K562 (cell line): ENCODE measurements around the gene DLST. TPM values are rescaled to one million over a fixed set of nuclear protein-coding genes. Genes with fewer than 3 reads are reported as not detected.

Source experiments
- BHLHE40 ChIP-seq: IDR thresholded peaks from 2 replicates; pipeline ENCODE4 v1.6.1; 2011; ENCODE audit warnings: low read length, improper control_type of control experiment
- CXXC5 ChIP-seq: fragments of 250-450 bp; sonication (Bioruptor Pico); IDR thresholded peaks from 2 replicates; pipeline ENCODE4 v1.8.0; 2022; ENCODE audit warnings: inconsistent platforms, mild to moderate bottlenecking, moderate library complexity
- KDM5B ChIP-seq: fragments of 200-600 bp; sonication (generic); IDR thresholded peaks from 2 replicates; pipeline ENCODE4 v1.6.1; 2012; ENCODE audit warnings: low read depth, mild to moderate bottlenecking, moderate library complexity, low read length, control low read depth, inconsistent platforms; ENCODE audit not compliant: insufficient replicate concordance
- MEIS2 ChIP-seq: fragments of 450-650 bp; IDR thresholded peaks from 2 replicates; pipeline ENCODE4 v1.6.1; 2014; ENCODE audit warnings: mild to moderate bottlenecking; ENCODE audit not compliant: partially characterized antibody
- ZNF24 ChIP-seq: fragments of 450-650 bp; IDR thresholded peaks from 2 replicates; pipeline ENCODE4 v1.6.1; 2016
- ZNF282 ChIP-seq: sonication (generic); formaldehyde crosslinking; IDR thresholded peaks from 2 replicates; pipeline ENCODE4 v1.8.1; 2023; ENCODE audit warnings: missing genetic modification reagents
- ZNF766 ChIP-seq: fragments of 200-800 bp; sonication (Bioruptor generic); conservative IDR thresholded peaks from 2 replicates; pipeline ENCODE4 v1.6.1; 2016; ENCODE audit warnings: missing genetic modification characterization, missing compliant biosample characterization
- polyA plus RNA-seq, 8 experiments: library from polyadenylated mRNA; depleted of rRNA in 4 of 8; stranded (reverse) in 5 of 8; unstranded in 3 of 8; fragments of >200 nt; fragmentation: Nextera tagmentation in 2 of 8; fragmentation: Illumina TruSeq in 1 of 8; extraction: Ambion mirVana in 2 of 8; extraction: Trizol in 1 of 8; gene quantifications; 2 replicates each; pipeline versions ENCODE4 v1.2.1 to v1.2.3, GENCODE V29; 2011 to 2014; ENCODE audit warnings: inconsistent platforms in 1 of 8, missing spikeins in 1 of 8
- total RNA-seq, 7 experiments: library from RNA; depleted of rRNA in 6 of 7; stranded (reverse); fragments of >200 nt in 6 of 7; fragmentation: Illumina TruSeq in 2 of 7; extraction: Trizol in 2 of 7; gene quantifications; 2 replicates each; pipeline versions ENCODE4 v1.2.1 to v1.2.3, GENCODE V29; 2011 to 2021; ENCODE audit warnings: low replicate concordance in 1 of 7
- TF ChIP-seq, protein P1 (sequence below): fragments of 200-600 bp; sonication (generic); IDR thresholded peaks from one replicate; pipeline ENCODE4 v1.6.1; 2012; ENCODE audit warnings: mild to moderate bottlenecking, low read depth, low read length, inconsistent platforms
- TF ChIP-seq, protein P2 (sequence below): fragments of 450-650 bp; IDR thresholded peaks from 2 replicates; pipeline ENCODE4 v1.6.1; 2017; ENCODE audit warnings: mild to moderate bottlenecking, moderate library complexity
- TF ChIP-seq, protein P3 (sequence below): fragments of 250-450 bp; sonication (Bioruptor Pico); IDR thresholded peaks from 2 replicates; pipeline ENCODE4 v1.9.0; 2021; ENCODE audit warnings: mild to moderate bottlenecking
- TF ChIP-seq, protein P4 (sequence below): fragments of 450-650 bp; IDR thresholded peaks from one replicate; pipeline ENCODE4 v1.6.1; 2018; ENCODE audit warnings: mild to moderate bottlenecking, moderate library complexity; ENCODE audit not compliant: partially characterized antibody
- TF ChIP-seq, protein P5 (sequence below): fragments of 250-450 bp; sonication (Bioruptor Pico); IDR thresholded peaks from 2 replicates; pipeline ENCODE4 v1.4.0; 2020

Gene DLST
- total and polyA plus RNA-seq, 9 of the 15 experiments (the other 6 are each of a cell fraction or from before 2014, with no cell fraction given): 3.0 to 73.7 (median 45.4) TPM

DNA sequence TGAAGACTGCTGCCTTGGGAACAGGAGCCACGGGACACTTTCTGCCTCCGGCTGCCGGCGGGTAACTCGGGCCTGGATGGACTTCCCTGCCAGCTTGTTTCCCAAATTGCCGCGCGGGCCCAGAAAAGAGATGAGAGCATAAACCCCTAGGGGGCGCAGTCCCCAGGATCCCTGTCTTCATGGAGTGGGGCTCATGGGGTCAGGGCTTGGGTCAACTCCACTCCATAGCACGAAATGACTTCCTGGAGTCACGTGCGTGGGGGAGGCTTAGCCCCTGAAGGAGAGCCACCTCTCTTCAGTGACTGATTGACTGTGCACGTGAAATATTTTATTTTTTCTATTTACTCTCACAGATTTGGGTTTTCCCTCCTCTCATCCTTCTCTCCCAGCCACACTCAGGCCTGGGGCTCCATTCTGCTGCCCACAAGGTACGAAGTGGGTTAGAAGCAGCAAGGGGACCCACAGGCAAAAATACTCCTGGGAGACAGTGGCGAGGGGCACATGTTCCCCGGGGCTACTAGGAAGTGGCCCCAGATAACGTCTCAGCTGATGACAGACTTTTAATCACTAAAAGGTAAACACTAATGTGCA, 63.6 kb downstream of the DLST start (continued):
- TF ChIP-seq, protein P1, sequence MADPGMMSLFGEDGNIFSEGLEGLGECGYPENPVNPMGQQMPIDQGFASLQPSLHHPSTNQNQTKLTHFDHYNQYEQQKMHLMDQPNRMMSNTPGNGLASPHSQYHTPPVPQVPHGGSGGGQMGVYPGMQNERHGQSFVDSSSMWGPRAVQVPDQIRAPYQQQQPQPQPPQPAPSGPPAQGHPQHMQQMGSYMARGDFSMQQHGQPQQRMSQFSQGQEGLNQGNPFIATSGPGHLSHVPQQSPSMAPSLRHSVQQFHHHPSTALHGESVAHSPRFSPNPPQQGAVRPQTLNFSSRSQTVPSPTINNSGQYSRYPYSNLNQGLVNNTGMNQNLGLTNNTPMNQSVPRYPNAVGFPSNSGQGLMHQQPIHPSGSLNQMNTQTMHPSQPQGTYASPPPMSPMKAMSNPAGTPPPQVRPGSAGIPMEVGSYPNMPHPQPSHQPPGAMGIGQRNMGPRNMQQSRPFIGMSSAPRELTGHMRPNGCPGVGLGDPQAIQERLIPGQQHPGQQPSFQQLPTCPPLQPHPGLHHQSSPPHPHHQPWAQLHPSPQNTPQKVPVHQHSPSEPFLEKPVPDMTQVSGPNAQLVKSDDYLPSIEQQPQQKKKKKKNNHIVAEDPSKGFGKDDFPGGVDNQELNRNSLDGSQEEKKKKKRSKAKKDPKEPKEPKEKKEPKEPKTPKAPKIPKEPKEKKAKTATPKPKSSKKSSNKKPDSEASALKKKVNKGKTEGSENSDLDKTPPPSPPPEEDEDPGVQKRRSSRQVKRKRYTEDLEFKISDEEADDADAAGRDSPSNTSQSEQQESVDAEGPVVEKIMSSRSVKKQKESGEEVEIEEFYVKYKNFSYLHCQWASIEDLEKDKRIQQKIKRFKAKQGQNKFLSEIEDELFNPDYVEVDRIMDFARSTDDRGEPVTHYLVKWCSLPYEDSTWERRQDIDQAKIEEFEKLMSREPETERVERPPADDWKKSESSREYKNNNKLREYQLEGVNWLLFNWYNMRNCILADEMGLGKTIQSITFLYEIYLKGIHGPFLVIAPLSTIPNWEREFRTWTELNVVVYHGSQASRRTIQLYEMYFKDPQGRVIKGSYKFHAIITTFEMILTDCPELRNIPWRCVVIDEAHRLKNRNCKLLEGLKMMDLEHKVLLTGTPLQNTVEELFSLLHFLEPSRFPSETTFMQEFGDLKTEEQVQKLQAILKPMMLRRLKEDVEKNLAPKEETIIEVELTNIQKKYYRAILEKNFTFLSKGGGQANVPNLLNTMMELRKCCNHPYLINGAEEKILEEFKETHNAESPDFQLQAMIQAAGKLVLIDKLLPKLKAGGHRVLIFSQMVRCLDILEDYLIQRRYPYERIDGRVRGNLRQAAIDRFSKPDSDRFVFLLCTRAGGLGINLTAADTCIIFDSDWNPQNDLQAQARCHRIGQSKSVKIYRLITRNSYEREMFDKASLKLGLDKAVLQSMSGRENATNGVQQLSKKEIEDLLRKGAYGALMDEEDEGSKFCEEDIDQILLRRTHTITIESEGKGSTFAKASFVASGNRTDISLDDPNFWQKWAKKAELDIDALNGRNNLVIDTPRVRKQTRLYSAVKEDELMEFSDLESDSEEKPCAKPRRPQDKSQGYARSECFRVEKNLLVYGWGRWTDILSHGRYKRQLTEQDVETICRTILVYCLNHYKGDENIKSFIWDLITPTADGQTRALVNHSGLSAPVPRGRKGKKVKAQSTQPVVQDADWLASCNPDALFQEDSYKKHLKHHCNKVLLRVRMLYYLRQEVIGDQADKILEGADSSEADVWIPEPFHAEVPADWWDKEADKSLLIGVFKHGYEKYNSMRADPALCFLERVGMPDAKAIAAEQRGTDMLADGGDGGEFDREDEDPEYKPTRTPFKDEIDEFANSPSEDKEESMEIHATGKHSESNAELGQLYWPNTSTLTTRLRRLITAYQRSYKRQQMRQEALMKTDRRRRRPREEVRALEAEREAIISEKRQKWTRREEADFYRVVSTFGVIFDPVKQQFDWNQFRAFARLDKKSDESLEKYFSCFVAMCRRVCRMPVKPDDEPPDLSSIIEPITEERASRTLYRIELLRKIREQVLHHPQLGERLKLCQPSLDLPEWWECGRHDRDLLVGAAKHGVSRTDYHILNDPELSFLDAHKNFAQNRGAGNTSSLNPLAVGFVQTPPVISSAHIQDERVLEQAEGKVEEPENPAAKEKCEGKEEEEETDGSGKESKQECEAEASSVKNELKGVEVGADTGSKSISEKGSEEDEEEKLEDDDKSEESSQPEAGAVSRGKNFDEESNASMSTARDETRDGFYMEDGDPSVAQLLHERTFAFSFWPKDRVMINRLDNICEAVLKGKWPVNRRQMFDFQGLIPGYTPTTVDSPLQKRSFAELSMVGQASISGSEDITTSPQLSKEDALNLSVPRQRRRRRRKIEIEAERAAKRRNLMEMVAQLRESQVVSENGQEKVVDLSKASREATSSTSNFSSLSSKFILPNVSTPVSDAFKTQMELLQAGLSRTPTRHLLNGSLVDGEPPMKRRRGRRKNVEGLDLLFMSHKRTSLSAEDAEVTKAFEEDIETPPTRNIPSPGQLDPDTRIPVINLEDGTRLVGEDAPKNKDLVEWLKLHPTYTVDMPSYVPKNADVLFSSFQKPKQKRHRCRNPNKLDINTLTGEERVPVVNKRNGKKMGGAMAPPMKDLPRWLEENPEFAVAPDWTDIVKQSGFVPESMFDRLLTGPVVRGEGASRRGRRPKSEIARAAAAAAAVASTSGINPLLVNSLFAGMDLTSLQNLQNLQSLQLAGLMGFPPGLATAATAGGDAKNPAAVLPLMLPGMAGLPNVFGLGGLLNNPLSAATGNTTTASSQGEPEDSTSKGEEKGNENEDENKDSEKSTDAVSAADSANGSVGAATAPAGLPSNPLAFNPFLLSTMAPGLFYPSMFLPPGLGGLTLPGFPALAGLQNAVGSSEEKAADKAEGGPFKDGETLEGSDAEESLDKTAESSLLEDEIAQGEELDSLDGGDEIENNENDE: no peak
- TF ChIP-seq, protein P2, sequence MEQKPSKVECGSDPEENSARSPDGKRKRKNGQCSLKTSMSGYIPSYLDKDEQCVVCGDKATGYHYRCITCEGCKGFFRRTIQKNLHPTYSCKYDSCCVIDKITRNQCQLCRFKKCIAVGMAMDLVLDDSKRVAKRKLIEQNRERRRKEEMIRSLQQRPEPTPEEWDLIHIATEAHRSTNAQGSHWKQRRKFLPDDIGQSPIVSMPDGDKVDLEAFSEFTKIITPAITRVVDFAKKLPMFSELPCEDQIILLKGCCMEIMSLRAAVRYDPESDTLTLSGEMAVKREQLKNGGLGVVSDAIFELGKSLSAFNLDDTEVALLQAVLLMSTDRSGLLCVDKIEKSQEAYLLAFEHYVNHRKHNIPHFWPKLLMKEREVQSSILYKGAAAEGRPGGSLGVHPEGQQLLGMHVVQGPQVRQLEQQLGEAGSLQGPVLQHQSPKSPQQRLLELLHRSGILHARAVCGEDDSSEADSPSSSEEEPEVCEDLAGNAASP: no peak
- peak; percentile 87 for TF ChIP-seq BHLHE40
- TF ChIP-seq CXXC5 (CRISPR knock-in tag): peak; percentile 21; the same call in 1 of the 2 replicates
- TF ChIP-seq MEIS2: peak; percentile 55
- TF ChIP-seq ZNF24: no peak
- TF ChIP-seq, protein P3, sequence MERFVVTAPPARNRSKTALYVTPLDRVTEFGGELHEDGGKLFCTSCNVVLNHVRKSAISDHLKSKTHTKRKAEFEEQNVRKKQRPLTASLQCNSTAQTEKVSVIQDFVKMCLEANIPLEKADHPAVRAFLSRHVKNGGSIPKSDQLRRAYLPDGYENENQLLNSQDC (CRISPR knock-in tag): no peak
- TF ChIP-seq, protein P4, sequence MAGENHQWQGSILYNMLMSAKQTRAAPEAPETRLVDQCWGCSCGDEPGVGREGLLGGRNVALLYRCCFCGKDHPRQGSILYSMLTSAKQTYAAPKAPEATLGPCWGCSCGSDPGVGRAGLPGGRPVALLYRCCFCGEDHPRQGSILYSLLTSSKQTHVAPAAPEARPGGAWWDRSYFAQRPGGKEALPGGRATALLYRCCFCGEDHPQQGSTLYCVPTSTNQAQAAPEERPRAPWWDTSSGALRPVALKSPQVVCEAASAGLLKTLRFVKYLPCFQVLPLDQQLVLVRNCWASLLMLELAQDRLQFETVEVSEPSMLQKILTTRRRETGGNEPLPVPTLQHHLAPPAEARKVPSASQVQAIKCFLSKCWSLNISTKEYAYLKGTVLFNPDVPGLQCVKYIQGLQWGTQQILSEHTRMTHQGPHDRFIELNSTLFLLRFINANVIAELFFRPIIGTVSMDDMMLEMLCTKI: no peak
- TF ChIP-seq, protein P5, sequence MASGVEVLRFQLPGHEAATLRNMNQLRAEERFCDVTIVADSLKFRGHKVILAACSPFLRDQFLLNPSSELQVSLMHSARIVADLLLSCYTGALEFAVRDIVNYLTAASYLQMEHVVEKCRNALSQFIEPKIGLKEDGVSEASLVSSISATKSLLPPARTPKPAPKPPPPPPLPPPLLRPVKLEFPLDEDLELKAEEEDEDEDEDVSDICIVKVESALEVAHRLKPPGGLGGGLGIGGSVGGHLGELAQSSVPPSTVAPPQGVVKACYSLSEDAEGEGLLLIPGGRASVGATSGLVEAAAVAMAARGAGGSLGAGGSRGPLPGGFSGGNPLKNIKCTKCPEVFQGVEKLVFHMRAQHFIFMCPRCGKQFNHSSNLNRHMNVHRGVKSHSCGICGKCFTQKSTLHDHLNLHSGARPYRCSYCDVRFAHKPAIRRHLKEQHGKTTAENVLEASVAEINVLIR (CRISPR knock-in tag): no peak
- TF ChIP-seq KDM5B: no peak
- no peak for TF ChIP-seq ZNF282 (CRISPR knock-in tag)
- no peak for TF ChIP-seq ZNF766 (CRISPR knock-in tag)
